HT-29 (cell line): ENCODE data around the gene RNF183. TPM values are rescaled to one million over a fixed set of nuclear protein-coding genes. Genes with fewer than 3 reads are reported as not detected.
"Not testable (repeated sequence)": the region's sequence is repeated elsewhere in the genome, so short reads cannot be mapped to it uniquely, and the experiment has no call there.

Source experiments
- DNase-seq: peaks from one replicate; pipeline ENCODE4 v3.0.0-alpha.2; 2015; ENCODE audit warnings: low spot score
- total RNA-seq: library from RNA; depleted of rRNA; stranded (reverse); fragments of >200 nt; shearing (Covaris generic); gene quantifications from 2 replicates; pipeline ENCODE4 v1.2.3, GENCODE V29; 2014

RNF183 gene
- total RNA-seq, 1 experiment from 2014 or later, result 6.1 TPM

DNA sequence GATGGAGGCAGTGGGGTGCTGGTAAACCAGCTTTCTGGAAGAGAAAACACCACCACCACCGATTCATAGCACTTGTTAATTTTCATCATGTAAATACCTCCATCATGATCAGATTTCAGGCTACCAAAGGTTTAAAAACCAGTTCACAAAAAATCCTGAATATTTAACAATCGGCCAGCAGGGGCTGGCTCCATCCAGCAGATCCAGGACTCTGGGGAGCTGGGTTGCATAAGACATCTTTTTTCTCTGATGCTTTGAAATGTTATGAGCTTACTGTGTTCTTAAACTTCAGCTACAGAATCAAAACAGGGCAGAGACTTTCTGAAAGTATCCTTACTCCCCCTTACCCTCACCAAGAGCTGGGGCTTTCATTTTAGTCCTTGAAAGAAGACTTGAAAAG lies 14.6 kb upstream of the RNF183 start:
- no peak for DNase-seq

DNA sequence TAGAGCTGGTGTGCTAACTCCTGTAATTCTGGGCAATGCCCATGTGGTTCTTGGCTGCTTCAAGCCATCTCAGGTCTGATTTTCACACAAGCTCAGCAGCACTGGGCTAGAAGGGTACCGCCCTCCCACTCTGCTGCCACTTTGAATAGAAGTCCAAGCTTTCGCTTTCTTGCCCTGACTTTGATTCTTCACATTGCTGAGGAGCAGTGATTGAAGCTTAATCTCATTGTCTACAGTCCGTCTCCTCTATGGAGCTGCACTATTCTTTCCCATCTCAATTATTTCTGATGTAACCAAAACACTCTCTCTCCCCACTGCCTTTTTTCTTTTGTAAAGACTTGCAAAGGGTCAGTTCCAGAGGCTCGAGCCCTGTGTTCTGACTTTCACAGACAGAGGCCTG lies 12.9 kb upstream of the RNF183 start:
- DNase-seq, result no peak

DNA sequence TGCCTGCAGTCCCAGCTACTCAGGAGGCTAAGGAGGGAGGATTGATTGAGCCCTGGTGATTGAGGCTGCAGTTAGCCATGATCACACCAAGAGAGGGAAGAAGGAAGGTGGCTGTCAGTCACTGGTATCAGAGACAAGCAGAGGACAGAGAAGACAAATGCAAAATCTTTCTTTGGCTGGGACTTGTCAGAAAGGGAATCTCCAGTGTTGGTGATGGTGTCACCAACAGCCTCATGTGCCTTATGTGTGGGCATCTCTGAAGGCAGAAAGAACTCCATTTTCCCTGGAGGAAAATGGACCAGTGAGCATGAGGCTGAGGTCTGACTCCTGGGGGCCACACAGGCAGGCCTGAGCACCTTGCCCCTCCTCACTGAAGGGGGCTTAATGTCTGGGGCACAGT lies 12.1 kb upstream of the RNF183 start:
- no peak for DNase-seq

DNA sequence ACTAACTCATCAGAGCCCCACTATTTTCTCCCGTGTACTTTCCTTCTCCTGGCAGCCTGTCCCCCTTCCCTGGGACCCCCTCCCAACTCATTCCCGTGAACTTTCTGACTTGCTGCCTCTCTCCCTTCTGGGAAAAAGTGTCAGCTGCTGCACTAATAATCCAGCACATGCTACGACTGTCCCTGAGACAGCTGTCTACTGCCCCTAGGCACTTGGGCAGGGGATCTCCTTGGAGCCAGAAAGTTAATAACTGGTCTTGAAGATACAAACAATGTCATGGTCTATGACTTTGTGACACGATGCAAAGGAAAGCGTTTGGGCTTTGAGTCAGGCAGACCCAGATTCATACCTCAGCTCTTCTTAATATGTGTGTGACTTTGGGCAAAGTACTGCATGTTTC lies 10.1 kb upstream of the RNF183 start:
- DNase-seq, result no peak

DNA sequence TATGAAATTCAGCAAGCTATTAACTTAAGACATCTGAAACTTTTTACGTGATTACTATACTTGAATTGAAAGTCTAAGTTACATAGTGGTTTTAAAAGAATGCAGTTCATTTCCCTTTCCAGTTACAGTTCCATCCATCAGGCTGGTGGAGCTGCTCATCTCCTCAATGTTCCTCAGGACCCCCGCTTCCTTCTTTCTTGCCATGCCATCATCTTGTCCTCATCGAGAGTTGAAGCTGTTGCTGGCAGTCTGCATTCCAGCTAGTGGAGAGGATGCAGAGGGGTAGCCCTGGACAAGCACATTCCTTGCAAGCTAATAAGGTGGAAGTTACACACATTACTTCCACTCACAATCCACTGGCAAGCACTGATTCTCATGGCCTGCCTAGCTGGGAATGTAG lies 8.8 kb upstream of the RNF183 start:
- no peak for DNase-seq

DNA sequence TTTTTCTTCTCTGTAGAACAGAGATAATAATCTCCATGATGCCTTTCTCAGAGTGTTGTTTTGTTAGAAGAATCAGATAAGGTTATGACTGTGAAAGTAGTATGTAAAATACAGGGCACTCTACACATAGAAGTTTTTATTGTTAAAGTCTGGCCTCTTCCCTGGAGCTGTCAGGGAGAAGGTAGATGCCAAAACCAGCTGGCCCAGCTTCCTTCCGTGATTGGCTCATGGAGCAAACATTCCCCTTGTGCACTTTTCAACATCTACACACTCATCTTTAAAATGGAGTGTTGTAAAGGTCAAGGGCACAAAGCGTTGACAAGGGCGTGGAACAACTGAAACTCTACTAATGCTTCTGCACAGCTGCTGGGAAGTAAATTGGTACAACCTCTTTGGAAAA lies 7.4 kb upstream of the RNF183 start:
- no peak for DNase-seq

DNA sequence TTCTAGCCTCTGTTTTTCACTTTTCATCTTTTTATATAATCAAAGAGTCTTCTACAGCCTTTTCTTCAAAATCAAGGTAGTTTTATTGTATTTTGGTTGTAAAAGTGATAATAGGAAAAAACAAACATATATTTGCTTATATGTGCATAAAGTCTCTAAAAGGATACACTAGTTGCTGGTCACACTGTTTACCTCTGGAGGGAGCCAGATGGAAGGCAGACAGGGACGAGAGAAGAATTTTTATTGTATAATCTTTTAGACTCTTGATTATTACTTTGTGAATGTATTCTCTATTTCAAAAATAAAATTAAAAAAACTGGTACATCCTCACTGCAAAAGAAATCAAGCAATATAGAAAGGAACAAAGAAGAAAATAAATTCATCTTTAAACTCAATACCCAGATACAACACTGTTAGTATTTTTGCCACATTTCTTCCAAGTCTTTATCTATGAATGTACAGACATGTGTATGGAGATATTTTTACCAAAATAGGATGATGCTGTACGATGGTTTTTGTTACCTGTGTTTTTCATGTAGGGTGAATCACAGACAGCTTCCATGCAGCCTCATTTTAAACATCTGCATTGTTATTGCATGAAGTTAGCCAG lies 6.1 kb upstream of the RNF183 start:
- peak; percentile 66 for DNase-seq

DNA sequence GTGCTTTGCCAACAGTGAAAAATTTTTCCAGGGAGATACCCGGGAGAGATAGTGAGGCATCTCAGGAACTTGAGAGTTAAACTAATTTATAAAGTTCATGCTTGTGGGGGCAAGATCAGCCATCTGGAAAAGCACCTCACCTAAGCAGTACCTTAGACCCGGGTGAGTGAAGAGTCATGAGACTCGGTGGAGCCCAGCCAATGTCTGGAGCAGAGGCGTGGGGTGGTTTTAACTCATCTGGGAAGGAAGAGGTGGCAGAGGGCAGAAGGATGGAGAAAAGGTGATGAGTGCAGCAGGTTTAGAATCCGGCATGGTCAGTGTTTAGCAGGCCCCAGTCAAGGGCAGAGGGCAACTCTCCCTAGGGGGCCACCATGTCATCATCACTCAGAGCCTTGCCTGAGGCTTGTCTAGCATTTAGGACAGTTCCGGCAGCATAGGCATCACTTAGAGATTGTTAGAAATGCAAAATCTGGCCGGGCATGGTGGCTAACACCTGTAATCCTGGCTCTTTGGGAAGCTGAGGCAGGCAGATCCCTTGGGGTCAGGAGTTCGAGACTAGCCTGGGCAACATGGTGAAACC lies 4.3 kb upstream of the RNF183 start:
- no peak for DNase-seq

DNA sequence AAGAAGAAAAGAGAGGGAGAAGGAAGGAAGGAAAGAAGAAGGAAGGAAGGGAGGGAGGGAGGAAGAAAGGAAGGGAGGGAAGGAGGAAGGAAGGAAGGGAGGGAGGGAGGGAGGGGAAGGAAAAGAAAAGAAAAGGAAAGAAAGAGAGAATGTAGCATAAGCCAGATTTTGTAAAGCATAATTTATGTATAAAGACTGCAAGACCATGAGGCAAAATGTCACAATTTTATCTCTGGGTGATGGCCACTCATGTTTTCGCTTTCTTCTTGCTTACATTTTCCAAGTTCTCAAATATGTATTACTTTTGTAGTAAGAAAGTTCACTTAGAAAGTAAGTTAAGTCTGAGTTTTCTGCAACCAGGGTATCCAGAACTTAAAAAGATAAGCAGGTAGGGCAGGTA lies 3.4 kb upstream of the RNF183 start:
- no peak for DNase-seq

DNA sequence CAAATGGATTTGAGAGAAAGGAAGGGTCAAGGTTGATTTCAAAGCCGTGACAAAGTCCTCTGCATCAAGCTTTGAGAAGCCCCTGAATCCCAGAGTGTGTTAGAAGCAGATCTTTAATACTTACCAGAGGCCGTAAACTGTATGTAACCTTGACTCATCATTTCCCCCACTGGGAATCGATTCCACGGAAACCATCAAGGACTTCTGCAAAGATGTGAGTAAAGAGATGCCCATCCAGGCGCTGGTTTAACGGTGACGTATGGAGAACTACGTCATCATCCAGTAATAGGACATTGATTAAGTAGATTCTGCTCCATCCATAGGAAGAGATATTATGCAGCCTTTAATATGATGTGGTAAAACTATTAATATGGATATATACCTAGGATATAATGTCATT lies 1.6 kb downstream of the RNF183 start:
- DNase-seq, result no peak

DNA sequence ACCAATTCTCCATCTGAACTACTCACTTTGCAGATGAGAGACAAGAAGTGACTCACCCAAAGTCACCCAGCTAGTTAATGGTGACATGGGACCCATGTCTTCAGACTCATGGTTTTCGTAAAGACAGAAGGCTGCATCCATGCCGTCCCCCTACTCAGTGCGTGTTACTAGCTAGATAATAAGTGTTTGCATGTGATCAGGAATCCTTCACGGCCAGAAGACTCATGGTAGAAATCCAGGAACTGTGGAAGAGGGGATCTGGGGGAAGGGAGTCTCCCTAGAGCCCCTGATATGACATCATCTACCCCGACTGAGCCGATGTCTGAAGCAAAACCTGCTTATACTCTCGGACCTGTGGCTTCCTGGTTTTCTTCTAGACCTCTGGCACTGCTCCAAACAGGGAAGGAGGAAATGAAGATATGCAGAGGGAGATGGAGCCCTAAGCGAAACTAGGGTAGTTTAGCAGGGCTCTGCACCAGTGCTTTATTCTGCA lies 3.3 kb downstream of the RNF183 start:
- DNase-seq, result peak; percentile 85

DNA sequence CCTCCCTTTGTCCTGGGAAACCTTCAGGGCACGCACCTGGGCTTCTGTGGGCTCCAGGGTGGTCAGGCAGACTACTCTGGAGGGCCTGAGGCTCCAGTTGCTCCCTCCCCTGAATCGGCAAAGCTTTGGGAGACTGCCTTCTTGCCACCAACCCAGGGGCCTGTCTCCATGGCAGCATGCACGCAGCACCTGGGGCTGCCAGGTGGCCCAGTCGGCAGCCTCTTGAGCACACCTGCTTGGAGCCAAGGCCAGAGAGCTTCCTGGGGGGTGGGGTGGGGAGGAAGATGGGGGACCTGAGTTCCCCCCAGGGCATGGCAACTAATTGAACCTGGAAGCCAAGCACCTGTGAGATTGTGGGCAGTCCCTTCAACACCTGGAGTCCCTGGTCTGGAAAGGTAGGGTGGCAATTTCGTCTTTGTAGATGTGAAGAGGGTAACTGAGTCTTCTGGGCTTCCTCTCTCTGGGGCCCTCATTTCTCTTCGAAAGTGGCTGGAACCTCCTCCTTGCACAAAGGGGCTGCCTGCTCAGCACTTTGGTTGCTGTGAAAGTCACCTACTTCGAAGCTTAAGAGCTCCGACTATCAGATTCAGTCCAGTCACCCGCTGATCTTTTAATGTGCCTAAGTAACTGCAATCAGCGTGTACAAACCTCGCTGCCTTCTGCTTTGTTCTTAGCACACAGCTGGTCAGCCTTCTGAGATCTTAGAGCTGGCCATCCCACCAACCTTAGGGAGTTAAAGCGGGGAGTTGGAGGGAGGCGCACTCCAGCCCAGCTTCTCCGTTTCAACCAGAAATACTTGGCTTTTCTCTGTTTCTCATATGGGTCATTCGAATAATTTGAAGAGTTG lies 4.0 kb downstream of the RNF183 start:
- DNase-seq, result no peak

DNA sequence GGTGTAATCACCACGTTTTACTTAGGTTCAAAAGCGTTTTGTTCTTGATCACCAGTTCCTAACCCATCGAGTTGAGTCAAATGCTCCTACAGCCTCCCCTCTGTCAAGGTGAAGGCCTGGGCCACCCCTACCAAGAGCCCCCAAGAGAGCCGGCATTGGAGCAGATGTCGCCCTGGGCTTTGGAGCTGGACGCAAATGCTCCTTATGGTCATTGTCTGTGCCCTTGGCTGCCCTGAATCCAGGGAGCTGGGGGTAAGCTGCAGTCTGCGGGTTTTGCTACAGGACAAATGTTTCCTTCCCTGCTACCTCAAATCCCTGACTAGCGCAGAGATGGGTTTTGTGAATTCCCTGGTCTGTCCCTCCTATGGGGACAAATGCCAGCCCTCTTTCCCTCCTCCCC lies 4.9 kb downstream of the RNF183 start:
- DNase-seq, result no peak

DNA sequence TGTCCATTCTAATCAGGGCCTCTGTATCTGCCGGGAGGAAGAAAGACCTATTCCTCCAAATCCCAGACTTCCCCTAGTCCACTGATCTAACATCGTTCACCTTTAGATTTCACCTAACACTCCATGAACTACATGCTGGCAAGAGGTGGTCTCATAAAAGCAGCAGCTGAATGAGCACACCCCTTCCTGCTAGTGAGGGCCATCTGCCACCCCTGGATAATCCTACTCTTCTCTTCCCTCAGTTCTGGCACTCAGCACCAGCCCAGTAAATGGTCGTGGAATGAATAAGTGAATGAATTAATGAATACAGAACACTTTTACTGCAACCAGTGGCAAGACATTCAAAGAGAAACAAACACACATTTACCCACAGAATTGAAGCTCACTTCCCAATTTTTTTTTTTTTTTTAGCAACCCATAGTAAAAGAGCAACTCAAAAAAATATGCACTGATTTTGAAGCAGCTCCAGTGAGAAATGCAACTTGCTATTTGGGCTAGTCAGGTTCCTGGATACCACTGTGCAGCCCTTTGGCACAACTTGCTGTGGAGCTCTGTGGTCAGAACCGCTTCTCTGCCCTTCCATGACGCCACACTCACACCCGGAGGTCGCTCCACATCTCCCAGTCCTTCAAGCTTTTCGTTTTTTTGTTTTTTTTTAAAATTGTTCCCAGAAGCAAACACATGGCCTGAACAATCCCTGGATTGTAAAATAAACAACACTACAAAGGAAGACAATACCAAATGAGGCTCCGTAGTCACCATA lies 6.2 kb downstream of the RNF183 start:
- DNase-seq, result no peak

DNA sequence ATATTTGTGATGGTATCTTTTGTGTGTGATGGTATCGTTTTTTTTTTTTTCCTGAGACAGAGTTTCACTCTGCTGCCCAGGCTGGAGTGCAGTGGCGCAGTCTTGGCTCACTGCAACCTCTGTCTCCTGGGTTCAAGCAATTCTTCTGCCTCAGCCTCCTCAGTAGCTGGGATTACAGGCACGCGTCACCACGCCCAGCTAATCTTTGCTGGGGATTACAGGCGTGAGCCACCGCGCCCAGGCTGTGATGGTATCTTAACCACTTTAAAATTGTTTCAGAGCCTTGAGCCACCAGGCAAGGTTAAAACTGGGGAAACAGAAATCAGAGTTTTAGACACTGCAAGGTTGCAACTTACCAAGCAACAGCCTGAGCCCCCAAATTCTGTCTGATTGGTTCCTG lies 6.9 kb downstream of the RNF183 start:
- not testable (repeated sequence) for DNase-seq

DNA sequence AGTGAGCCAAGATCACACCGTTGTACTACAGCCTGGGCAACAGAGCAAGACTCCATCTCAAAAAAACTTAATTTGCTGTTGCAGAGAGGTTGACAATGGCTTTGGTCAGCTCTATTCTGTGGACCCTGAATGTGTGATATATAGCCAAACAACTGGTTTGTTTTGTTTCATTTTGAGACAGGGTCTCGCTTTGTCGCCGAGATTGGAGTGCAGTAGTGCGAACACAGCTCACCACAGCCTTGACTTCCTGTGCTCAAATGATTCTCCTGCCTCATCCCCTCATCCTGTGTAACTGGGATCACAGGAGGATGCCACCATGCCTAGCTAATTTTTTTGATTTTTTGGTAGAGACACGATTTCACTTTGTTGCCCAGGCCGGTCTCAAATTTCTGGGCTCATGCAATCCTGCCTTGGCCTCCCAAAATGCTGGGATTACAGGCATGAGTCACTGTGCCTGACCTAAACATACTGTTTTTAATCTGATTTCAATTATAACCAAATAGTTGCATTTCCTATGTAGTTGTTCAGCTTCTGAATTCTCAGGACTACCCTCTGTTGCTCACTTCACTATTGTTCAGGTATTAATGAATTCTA lies 9.8 kb downstream of the RNF183 start:
- DNase-seq, result no peak

DNA sequence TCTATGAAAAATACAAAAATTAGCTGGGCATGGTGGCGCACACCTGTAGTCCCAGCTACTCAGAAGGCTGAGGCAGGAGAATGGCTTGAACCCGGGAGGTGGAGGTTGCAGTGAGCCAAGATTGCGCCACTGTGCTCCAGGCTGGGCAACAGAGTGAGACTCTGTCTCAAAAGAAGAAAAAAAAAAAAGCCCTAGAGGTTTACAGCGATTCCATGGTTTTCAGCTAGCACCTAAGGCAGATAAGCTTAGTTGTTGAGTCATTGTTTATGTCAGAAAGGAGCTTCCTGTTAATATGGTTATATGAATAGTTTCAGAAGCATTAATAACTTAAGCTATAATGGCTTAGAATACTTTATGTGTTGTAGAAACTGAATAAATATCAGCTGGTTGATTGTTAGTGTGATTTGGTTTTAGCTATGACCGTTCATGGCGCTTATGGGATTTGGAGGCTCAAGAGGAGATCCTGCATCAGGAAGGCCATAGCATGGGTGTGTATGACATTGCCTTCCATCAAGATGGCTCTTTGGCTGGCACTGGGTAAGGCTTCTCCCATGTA lies 13.0 kb downstream of the RNF183 start:
- DNase-seq, result no peak

DNA sequence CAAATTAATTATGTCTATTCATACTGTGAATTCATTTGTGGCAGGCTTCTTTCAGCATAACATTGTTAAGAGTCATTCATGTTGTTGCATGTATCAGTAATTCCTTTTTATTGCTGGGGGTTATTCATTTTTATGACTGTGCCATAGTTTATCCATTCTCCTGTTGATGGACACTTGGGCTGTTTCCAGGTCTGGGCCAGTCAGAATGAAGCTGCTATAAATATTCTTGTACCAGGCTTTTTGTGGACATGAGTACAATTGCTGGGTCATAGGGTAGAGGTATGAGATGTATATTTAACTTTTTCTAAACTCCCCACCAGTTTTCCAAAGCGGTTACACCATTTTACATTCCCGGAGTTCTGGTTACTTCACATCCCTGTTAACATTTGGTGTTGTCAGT lies 14.1 kb downstream of the RNF183 start:
- DNase-seq, result no peak

DNA sequence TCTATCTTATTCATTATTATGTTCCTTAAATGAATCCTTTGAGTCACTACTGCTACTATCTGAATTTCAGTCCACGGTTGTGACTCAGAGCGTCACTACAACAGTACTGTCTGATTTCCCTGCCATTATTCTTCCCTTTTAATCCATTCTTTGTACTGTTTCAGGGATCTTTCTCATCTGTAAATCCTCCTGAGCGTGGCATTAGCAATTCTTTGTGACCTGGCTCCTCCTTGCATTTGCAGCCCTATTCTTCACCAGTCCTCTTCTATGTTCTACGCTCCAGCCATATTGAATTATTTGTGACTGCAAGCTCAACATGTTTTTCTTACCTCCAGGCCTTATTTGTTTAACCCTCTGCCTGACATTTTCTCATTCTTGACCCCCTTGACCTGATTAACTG lies 21.8 kb downstream of the RNF183 start:
- DNase-seq, result no peak

DNA sequence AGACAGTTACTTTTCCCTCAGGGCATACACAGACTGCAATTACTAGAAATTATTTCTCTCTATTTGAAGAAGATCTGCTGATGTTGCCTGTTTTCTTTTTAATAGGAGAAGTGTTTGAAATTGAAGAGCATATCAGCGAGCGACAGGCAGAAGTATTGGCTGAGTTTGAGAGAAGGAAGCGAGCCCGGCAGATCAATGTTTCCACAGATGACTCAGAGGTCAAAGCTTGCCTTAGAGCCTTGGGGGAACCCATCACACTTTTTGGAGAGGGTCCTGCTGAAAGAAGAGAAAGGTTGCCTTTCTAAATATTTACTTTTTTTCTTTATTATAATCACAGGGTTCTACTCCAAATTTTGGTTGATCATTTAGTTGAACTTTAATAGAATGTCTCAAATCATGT lies 24.3 kb downstream of the RNF183 start:
- DNase-seq, result no peak
